Measurements from ENCODE around the gene DDX21.
"Not testable (repeated sequence)": the region's sequence is repeated elsewhere in the genome, so short reads cannot be mapped to it uniquely, and the experiment has no call there.

DDX21 gene

GRCh38 chr10:68992636-68993440, 36.9 kb downstream of the DDX21 start:
- no peak overlapping the region for H3K27ac ChIP-seq
- TF ChIP-seq CTCF (IDR thresholded peaks at IDR 0.05) (no peak), ZFX (IDR thresholded peaks at IDR 0.05; ENCODE audit: borderline replicate concordance) (no peak)

DNA sequence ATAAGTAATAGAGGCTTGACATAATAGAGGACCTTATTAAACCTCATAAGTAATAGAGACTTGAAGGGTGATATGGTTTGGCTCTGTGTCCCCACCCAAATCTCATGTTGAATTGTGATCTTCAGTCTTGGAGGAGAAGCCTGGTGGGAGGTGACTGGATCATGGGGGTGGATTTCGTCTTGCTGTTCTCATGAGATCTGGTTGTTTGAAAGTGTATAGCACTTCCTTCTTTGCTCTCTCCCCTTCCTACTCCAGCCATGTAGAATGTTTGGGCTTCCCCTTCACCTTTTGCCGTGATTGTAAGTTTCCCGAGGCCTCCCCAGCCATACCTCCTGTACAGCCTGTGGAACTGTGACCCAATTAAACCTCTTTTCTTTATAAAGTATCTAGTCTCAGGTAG, 41.2 kb downstream of the DDX21 start:
- TF ChIP-seq ZFX (IDR thresholded peaks at IDR 0.05; ENCODE audit: borderline replicate concordance) (no peak), CTCF (IDR thresholded peaks at IDR 0.05) (no peak)
- no peak overlapping the region for H3K27ac ChIP-seq

DNA sequence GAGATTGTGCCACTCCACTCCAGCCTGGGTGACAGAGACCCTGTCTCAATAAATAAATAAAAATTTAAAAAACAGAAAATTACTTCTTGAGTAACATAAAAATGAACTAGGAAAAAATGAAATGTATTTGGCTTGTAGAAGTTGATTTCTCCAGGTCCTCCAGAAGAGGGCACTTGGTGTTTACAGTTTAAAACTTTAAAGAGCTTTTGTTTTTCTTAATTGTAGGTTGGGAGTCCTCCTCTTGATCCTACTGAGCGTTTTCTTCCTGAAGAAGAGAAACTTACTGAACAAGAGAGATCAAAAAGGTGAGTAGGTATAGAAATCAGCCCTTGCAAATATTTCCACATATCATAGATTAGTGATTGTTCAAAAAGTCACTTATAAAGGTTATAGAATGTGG, 48.9 kb downstream of the DDX21 start:
- H3K27ac ChIP-seq, result no peak overlapping the region
- peak; percentile 47 for TF ChIP-seq CTCF (IDR thresholded peaks at IDR 0.05)
- TF ChIP-seq ZFX (IDR thresholded peaks at IDR 0.05; ENCODE audit: borderline replicate concordance), result no peak

- no peak for TF ChIP-seq ZFX (IDR thresholded peaks at IDR 0.05; ENCODE audit: borderline replicate concordance)
- no peak for TF ChIP-seq CTCF (IDR thresholded peaks at IDR 0.05)
- no peak overlapping the region for H3K27ac ChIP-seq
Measured at GRCh38 chr10:69005704-69006485, 49.9 kb downstream of the DDX21 start.

- no peak overlapping the region for H3K27ac ChIP-seq
- TF ChIP-seq ZFX (IDR thresholded peaks at IDR 0.05; ENCODE audit: borderline replicate concordance), result no peak
- TF ChIP-seq CTCF (IDR thresholded peaks at IDR 0.05), result no peak
Measured at GRCh38 chr10:69007260-69007659, 51.3 kb downstream of the DDX21 start.

DNA sequence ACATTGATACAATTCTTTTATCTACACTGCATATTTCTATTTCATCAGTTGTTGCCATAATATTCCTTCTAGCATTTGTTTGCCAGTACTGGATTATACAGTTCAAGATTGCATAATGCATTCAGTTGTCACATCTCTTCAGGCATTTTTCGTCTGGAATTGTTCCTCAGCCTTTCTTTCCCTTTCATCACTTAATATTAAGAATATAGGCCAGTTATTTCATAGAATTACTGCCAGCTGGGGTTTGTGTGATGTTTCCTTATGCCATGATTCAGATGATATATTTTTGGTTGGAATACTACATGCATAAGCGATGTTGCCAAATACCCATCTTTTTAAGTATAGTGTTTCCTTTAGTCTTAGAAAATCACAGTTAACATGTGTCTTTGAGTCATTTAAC, 53.4 kb downstream of the DDX21 start:
- no peak for TF ChIP-seq CTCF (IDR thresholded peaks at IDR 0.05)
- no peak for TF ChIP-seq ZFX (IDR thresholded peaks at IDR 0.05; ENCODE audit: borderline replicate concordance)

DNA sequence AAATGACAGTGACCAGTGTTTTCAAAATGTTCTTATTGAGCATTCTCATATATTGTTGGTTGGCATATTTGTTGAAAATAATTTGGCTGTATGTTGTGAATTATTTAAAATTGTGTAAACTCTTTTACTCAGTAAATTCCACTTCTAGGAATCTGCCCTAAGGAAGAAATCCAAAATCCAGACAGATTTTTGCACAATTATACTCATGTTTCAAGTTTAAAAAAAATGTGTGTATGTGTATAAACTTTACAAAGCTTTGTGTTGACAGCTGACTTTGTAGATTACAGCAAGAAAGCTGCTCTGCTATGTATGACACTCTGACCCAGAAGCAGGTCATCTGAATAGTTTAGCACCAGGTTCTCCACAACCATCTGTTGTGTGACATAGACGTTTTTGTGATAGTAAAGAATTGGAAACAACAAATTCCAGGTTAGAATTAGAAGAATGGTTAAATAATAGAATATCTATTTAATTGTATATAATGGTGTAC, 54.2 kb downstream of the DDX21 start:
- TF ChIP-seq ZFX (IDR thresholded peaks at IDR 0.05; ENCODE audit: borderline replicate concordance), result no peak
- TF ChIP-seq CTCF (IDR thresholded peaks at IDR 0.05), result no peak
- H3K27ac ChIP-seq, result no peak overlapping the region

More for the DNA sequence above, 53.4 kb downstream of the DDX21 start:
- no peak overlapping the region for H3K27ac ChIP-seq

DNA sequence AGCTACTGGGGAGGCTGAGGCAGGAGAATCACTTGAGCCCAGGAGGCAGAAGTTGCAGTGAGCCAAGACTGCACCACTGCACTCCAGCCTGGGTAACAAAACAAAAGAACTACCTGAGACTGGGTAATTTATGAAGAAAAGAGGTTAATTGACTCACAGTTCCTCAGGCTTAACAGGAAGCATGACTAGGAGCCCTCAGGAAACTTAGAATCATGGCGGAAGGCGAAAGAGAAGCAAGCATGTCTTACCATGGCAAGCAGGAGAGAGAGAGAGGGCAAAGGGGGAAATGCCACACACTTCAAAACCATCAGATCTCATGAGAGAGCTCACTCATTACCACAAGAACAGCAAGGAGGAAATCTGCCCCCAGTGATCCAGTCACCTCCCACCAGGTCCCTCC, 56.8 kb downstream of the DDX21 start:
- not testable (repeated sequence) for H3K27ac ChIP-seq
